Activated CD4-positive, CD25-positive, alpha-beta regulatory T cell (primary cell): Measurements from ENCODE around the gene IGF2R.
"Not testable (repeated sequence)": the region's sequence is repeated elsewhere in the genome, so short reads cannot be mapped to it uniquely, and the experiment has no call there.

ENCODE experiments used
- DNase-seq, 4 experiments: peaks; one replicate each; lab custom pipeline; 2025; lab: John Stamatoyannopoulos, UW

The IGF2R gene

GRCh38 chr6:159952289-159953005, 16.4 kb upstream of the IGF2R start:
- no peak for DNase-seq

GRCh38 chr6:159953091-159953601, 15.7 kb upstream of the IGF2R start:
- no peak for DNase-seq

GRCh38 chr6:159955945-159956361, 12.9 kb upstream of the IGF2R start:
- no peak for DNase-seq

- DNase-seq, result no peak
These were observed 11.7 kb upstream of the IGF2R start for GRCh38 chr6:159957071-159957673.

- no peak for DNase-seq
These were observed 9.5 kb upstream of the IGF2R start for GRCh38 chr6:159959165-159959975.

- DNase-seq, result no peak
These were observed 8.9 kb upstream of the IGF2R start for GRCh38 chr6:159959976-159960384.

GRCh38 chr6:159960485-159960884, 8.4 kb upstream of the IGF2R start:
- DNase-seq, result no peak

- DNase-seq, result no peak
These were observed 7.4 kb upstream of the IGF2R start for GRCh38 chr6:159961528-159961927.

GRCh38 chr6:159963111-159963510, 5.8 kb upstream of the IGF2R start:
- no peak for DNase-seq

GRCh38 chr6:159964046-159964445, 4.8 kb upstream of the IGF2R start:
- no peak for DNase-seq

GRCh38 chr6:159966339-159966738, 2.5 kb upstream of the IGF2R start:
- no peak for DNase-seq

GRCh38 chr6:159966981-159967380, 1.9 kb upstream of the IGF2R start:
- DNase-seq, result no peak

GRCh38 chr6:159967621-159968020, 1.3 kb upstream of the IGF2R start:
- DNase-seq, result not testable (repeated sequence)

GRCh38 chr6:159969204-159969912, 476 bp downstream of the IGF2R start:
- peak; percentile 3 to 52 (median 28) for DNase-seq

GRCh38 chr6:159969921-159970320, 1.0 kb downstream of the IGF2R start:
- DNase-seq, result no peak

- no peak for DNase-seq
These were observed 1.8 kb downstream of the IGF2R start for GRCh38 chr6:159970659-159971063.

GRCh38 chr6:159971341-159972178, 2.7 kb downstream of the IGF2R start:
- no peak for DNase-seq

GRCh38 chr6:159972506-159973268, 3.8 kb downstream of the IGF2R start:
- DNase-seq, result no peak

GRCh38 chr6:159973406-159973805, 4.5 kb downstream of the IGF2R start:
- no peak for DNase-seq

- DNase-seq, result no peak
These were observed 5.1 kb downstream of the IGF2R start for GRCh38 chr6:159973951-159974350.
